Measurements from ENCODE around the gene KCNJ9. TPM values are rescaled to one million over a fixed set of nuclear protein-coding genes. Genes with fewer than 3 reads are reported as not detected.

KCNJ9 gene
- total RNA-seq, 1 donor from 2014 or later: not detected

GRCh38 chr1:160128636-160129035 lies 47.3 kb downstream of the KCNJ9 start:
- Mint-ChIP-seq H3K4me3 (ENCODE audit: unreplicated experiment) (no peak overlapping the region), H3K9me3 (ENCODE audit: low read depth) (no peaks in the 10 kb centered on the region), H3K4me1 (ENCODE audit: low read depth) (peaks cover 32% of the 10 kb centered on the region), H3K27me3 (ENCODE audit: low read depth) (peaks cover 18% of the 10 kb centered on the region), H3K36me3 (ENCODE audit: low read depth) (peaks cover 6% of the 10 kb centered on the region), H3K27ac (ENCODE audit: unreplicated experiment) (peak overlapping the region; percentile 53)
- no peak for DNase-seq (ENCODE audit: low spot score)
- no peak for TF ChIP-seq CTCF (IDR thresholded peaks at IDR 0.05)

- no peak overlapping the region for H3K27ac Mint-ChIP-seq (ENCODE audit: unreplicated experiment)
- no peak for DNase-seq (ENCODE audit: low spot score)
- no peak overlapping the region for H3K4me3 Mint-ChIP-seq (ENCODE audit: unreplicated experiment)
- H3K4me1 Mint-ChIP-seq (ENCODE audit: low read depth): peaks cover 32% of the 10 kb centered on the region
- no peak for TF ChIP-seq CTCF (IDR thresholded peaks at IDR 0.05)
- peaks cover 18% of the 10 kb centered on the region for H3K27me3 Mint-ChIP-seq (ENCODE audit: low read depth)
- H3K9me3 Mint-ChIP-seq (ENCODE audit: low read depth): no peaks in the 10 kb centered on the region
- peaks cover 6% of the 10 kb centered on the region for H3K36me3 Mint-ChIP-seq (ENCODE audit: low read depth)
Measured at GRCh38 chr1:160129046-160129445, 47.7 kb downstream of the KCNJ9 start.

DNA sequence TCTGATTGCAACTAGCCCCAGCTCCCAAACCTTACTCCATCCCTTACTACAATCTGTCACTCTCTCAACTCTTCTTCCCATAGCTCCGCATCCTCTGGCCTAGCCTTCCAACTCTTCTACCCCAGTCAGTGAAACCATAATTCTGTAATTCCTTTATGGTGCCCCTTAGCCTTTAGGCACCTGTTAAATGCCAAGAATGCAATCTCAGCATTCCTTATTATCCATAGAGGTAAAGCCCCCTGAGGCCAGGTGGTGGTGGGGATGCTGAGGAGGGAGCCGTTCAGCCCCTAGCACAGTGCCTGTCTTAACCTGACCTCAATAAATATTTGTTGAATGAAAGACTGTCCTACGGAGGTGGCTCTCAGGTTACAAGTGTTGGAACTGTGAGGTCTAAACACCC lies 48.2 kb downstream of the KCNJ9 start:
- Mint-ChIP-seq H3K9me3 (ENCODE audit: low read depth) (no peaks in the 10 kb centered on the region), H3K4me1 (ENCODE audit: low read depth) (peaks cover 27% of the 10 kb centered on the region), H3K27ac (ENCODE audit: unreplicated experiment) (no peak overlapping the region), H3K4me3 (ENCODE audit: unreplicated experiment) (no peak overlapping the region), H3K36me3 (ENCODE audit: low read depth) (peaks cover 6% of the 10 kb centered on the region), H3K27me3 (ENCODE audit: low read depth) (peaks cover 18% of the 10 kb centered on the region)
- no peak for DNase-seq (ENCODE audit: low spot score)
- TF ChIP-seq CTCF (IDR thresholded peaks at IDR 0.05): no peak

GRCh38 chr1:160129966-160130365 lies 48.6 kb downstream of the KCNJ9 start:
- peaks cover 6% of the 10 kb centered on the region for H3K36me3 Mint-ChIP-seq (ENCODE audit: low read depth)
- no peak for DNase-seq (ENCODE audit: low spot score)
- peaks cover 18% of the 10 kb centered on the region for H3K27me3 Mint-ChIP-seq (ENCODE audit: low read depth)
- no peak overlapping the region for H3K4me3 Mint-ChIP-seq (ENCODE audit: unreplicated experiment)
- no peak overlapping the region for H3K27ac Mint-ChIP-seq (ENCODE audit: unreplicated experiment)
- no peak for TF ChIP-seq CTCF (IDR thresholded peaks at IDR 0.05)
- H3K9me3 Mint-ChIP-seq (ENCODE audit: low read depth): no peaks in the 10 kb centered on the region
- peaks cover 23% of the 10 kb centered on the region for H3K4me1 Mint-ChIP-seq (ENCODE audit: low read depth)

GRCh38 chr1:160130486-160130885 lies 49.1 kb downstream of the KCNJ9 start:
- peaks cover 7% of the 10 kb centered on the region for H3K36me3 Mint-ChIP-seq (ENCODE audit: low read depth)
- H3K27me3 Mint-ChIP-seq (ENCODE audit: low read depth): peaks cover 18% of the 10 kb centered on the region
- no peaks in the 10 kb centered on the region for H3K9me3 Mint-ChIP-seq (ENCODE audit: low read depth)
- no peak overlapping the region for H3K4me3 Mint-ChIP-seq (ENCODE audit: unreplicated experiment)
- H3K4me1 Mint-ChIP-seq (ENCODE audit: low read depth): peaks cover 21% of the 10 kb centered on the region
- DNase-seq (ENCODE audit: low spot score): no peak
- H3K27ac Mint-ChIP-seq (ENCODE audit: unreplicated experiment): no peak overlapping the region
- TF ChIP-seq CTCF (IDR thresholded peaks at IDR 0.05): no peak
